Measurements from ENCODE around the gene RNF19B. TPM values are rescaled to one million over a fixed set of nuclear protein-coding genes. Genes with fewer than 3 reads are reported as not detected.
A peak's percentile ranks its signal among the peaks of the same experiment; 100 is the strongest.

Gene RNF19B
- total RNA-seq, 4 donors from 2014 or later, result 28.1 to 62.1 (median 54.6) TPM

GRCh38 chr1:32954168-32954567 lies 10.4 kb downstream of the RNF19B start:
- H3K9me3 ChIP-seq, result no peaks in the 10 kb centered on the region
- peaks cover 0 to 20% (median 3%) of the 10 kb centered on the region in 4 donors for H3K4me1 ChIP-seq
- peaks cover 0 to 6% (median 0%) of the 10 kb centered on the region in 3 donors for H3K36me3 ChIP-seq
- H3K4me3 ChIP-seq, result no peak overlapping the region
- no peak for DNase-seq
- no peaks in the 10 kb centered on the region for H3K27me3 ChIP-seq
- no peak overlapping the region for H3K27ac ChIP-seq
- TF ChIP-seq POLR2A (IDR thresholded peaks at IDR 0.05), result no peak
- no peak for TF ChIP-seq CTCF (IDR thresholded peaks at IDR 0.05)

GRCh38 chr1:32953495-32953894 lies 11.1 kb downstream of the RNF19B start:
- Histone ChIP-seq H3K4me3 (no peak overlapping the region), H3K27ac (no peak overlapping the region), H3K36me3 (peaks cover 0 to 6% (median 0%) of the 10 kb centered on the region in 3 donors), H3K4me1 (peaks cover 0 to 25% (median 3%) of the 10 kb centered on the region in 4 donors), H3K9me3 (no peaks in the 10 kb centered on the region), H3K27me3 (no peaks in the 10 kb centered on the region)
- DNase-seq, result no peak
- TF ChIP-seq CTCF (IDR thresholded peaks at IDR 0.05), result peak in 1 of 6 experiments; percentile 8
- no peak for TF ChIP-seq POLR2A (IDR thresholded peaks at IDR 0.05)

GRCh38 chr1:32949519-32949918 lies 15.1 kb downstream of the RNF19B start:
- no peaks in the 10 kb centered on the region for H3K27me3 ChIP-seq
- H3K27ac ChIP-seq, result peak overlapping the region in 3 of 4 donors; percentile 37 to 81 (median 63)
- peaks cover 0 to 26% (median 3%) of the 10 kb centered on the region in 4 donors for H3K4me1 ChIP-seq
- TF ChIP-seq CTCF (IDR thresholded peaks at IDR 0.05) (no peak), POLR2A (IDR thresholded peaks at IDR 0.05) (no peak)
- H3K9me3 ChIP-seq, result no peaks in the 10 kb centered on the region
- DNase-seq, result no peak
- H3K36me3 ChIP-seq, result peaks cover 0 to 39% (median 3%) of the 10 kb centered on the region in 3 donors
- H3K4me3 ChIP-seq, result no peak overlapping the region

GRCh38 chr1:32948905-32949304 lies 15.7 kb downstream of the RNF19B start:
- TF ChIP-seq POLR2A (IDR thresholded peaks at IDR 0.05), result peak in 1 of 2 donors; percentile 39
- no peak for TF ChIP-seq CTCF (IDR thresholded peaks at IDR 0.05)
- peak overlapping the region in 3 of 4 donors; percentile 37 to 81 (median 63) for H3K27ac ChIP-seq
- DNase-seq, result no peak
- H3K9me3 ChIP-seq, result no peaks in the 10 kb centered on the region
- no peaks in the 10 kb centered on the region for H3K27me3 ChIP-seq
- no peak overlapping the region for H3K4me3 ChIP-seq
- H3K4me1 ChIP-seq, result peaks cover 0 to 26% (median 3%) of the 10 kb centered on the region in 4 donors
- H3K36me3 ChIP-seq, result peaks cover 0 to 45% (median 3%) of the 10 kb centered on the region in 3 donors

GRCh38 chr1:32948390-32948722 lies 16.3 kb downstream of the RNF19B start:
- Histone ChIP-seq H3K27ac (peak overlapping the region in 3 of 4 donors; percentile 37 to 81 (median 63)), H3K4me3 (no peak overlapping the region), H3K4me1 (peaks cover 0 to 26% (median 3%) of the 10 kb centered on the region in 4 donors), H3K9me3 (no peaks in the 10 kb centered on the region), H3K36me3 (peaks cover 0 to 51% (median 3%) of the 10 kb centered on the region in 3 donors), H3K27me3 (no peaks in the 10 kb centered on the region)
- no peak for DNase-seq
- TF ChIP-seq CTCF (IDR thresholded peaks at IDR 0.05) (no peak), POLR2A (IDR thresholded peaks at IDR 0.05) (no peak)
